Endodermal cell (in vitro differentiated cells): ENCODE data around the gene ATF4. TPM values are rescaled to one million over a fixed set of nuclear protein-coding genes. Genes with fewer than 3 reads are reported as not detected.

Experiments used
- DNase-seq: peaks from one replicate; pipeline ENCODE4 v3.0.0-alpha.2; 2017
- H3K27ac ChIP-seq: 2 replicates; pipeline ENCODE4 v1.5.1; 2013; ENCODE audit warnings: mild to moderate bottlenecking, low read depth, low read length, moderate library complexity
- H3K27me3 ChIP-seq: 2 replicates; pipeline ENCODE4 v1.6.1; 2013; ENCODE audit warnings: mild to moderate bottlenecking, low read length, moderate library complexity; ENCODE audit not compliant: insufficient read depth, control insufficient read depth, poor library complexity, severe bottlenecking
- H3K36me3 ChIP-seq: 2 replicates; pipeline ENCODE4 v1.7.0; 2013; ENCODE audit warnings: mild to moderate bottlenecking, low read length, moderate library complexity; ENCODE audit not compliant: control insufficient read depth, insufficient read depth
- H3K4me1 ChIP-seq: one replicate; pipeline ENCODE4 v1.7.0; 2013; ENCODE audit warnings: low read length; ENCODE audit not compliant: control insufficient read depth, insufficient read depth
- H3K4me3 ChIP-seq: 2 replicates; pipeline ENCODE4 v1.5.1; 2013; ENCODE audit warnings: mild to moderate bottlenecking, low read length, moderate library complexity
- H3K9ac ChIP-seq: 2 replicates; pipeline ENCODE4 v1.6.1; 2013; ENCODE audit warnings: mild to moderate bottlenecking, low read length, moderate library complexity; ENCODE audit not compliant: poor library complexity, severe bottlenecking; ENCODE audit errors: extremely low read depth
- H3K9me3 ChIP-seq: 2 replicates; pipeline ENCODE4 v1.6.1; 2013; ENCODE audit warnings: mild to moderate bottlenecking, low read length, moderate library complexity; ENCODE audit not compliant: control insufficient read depth
- H3K27ac Mint-ChIP-seq: 2 replicates; pipeline ENCODE4 v1.8.0; 2020; ENCODE audit warnings: mixed read lengths
- H3K27me3 Mint-ChIP-seq: 2 replicates; pipeline ENCODE4 v1.8.0; 2021; ENCODE audit warnings: mild to moderate bottlenecking, mixed read lengths; ENCODE audit not compliant: insufficient read depth
- H3K36me3 Mint-ChIP-seq: 2 replicates; pipeline ENCODE4 v1.8.0; 2020; ENCODE audit warnings: low read depth, mixed read lengths
- H3K4me1 Mint-ChIP-seq: 2 replicates; pipeline ENCODE4 v1.8.0; 2020; ENCODE audit warnings: mixed read lengths
- H3K4me3 Mint-ChIP-seq: 2 replicates; pipeline ENCODE4 v1.8.0; 2020; ENCODE audit warnings: mild to moderate bottlenecking, moderate library complexity, mixed read lengths
- H3K9me3 Mint-ChIP-seq: 2 replicates; pipeline ENCODE4 v1.8.0; 2020; ENCODE audit warnings: mild to moderate bottlenecking, mixed read lengths
- WGBS, 2 experiments: methylation state at CpG; one replicate each; pipeline versions ENCODE4 v1.1.5 to v1.1.7; 2013; ENCODE audit warnings: missing lambda C conversion rate in 2 of 2, mixed read lengths in 1 of 2; ENCODE audit not compliant: insufficient coverage in 1 of 2, insufficient read length in 1 of 2; 5-methylcytosine and 5-hydroxymethylcytosine counted together
- total RNA-seq, 2 donors: library from RNA; stranded (reverse); fragmentation: NEBNext Ultra II Directional in 1 of 2; extraction: Animal tissue kit (Norgen Biotek cat#: 25700) in 1 of 2; gene quantifications; 2 replicates in 1 of 2; 3 replicates in 1 of 2; pipeline ENCODE4 v1.2.1, GENCODE V29; 2021
- TF ChIP-seq, protein P1 (sequence below): fragments of 200-600 bp; sonication (generic); conservative IDR thresholded peaks from 2 replicates; pipeline ENCODE4 v1.5.0; 2021; ENCODE audit warnings: antibody characterized with exemption, mild to moderate bottlenecking

The ATF4 gene
- total RNA-seq, 2 donors from 2014 or later = 335 to 341 TPM

DNA sequence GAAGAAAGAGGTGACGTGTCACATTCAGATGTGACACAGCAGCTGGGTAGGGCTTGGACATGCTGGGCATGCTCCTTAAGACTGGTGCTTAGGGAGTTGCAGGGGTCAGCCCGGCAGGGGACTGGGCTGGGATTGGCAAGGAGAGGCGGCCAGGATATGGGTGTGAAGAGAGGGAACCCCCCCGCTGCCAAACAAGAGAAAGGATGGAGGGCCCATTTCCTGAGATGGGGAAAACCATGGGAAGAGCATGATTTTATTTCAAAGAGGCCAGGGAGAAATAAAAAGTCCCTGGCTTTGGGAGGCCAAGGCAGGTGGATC lies 5.3 kb downstream of the ATF4 start:
- Histone ChIP-seq H3K27me3 (no peaks in the 10 kb centered on the region), H3K9me3 (no peaks in the 10 kb centered on the region), H3K4me1 (peaks cover under 1% of the 10 kb centered on the region), H3K27ac (no peak overlapping the region), H3K4me3 (no peak overlapping the region), H3K36me3 (peaks cover 64% of the 10 kb centered on the region), H3K9ac (no peak overlapping the region)
- H3K36me3 Mint-ChIP-seq = peaks cover 67% of the 10 kb centered on the region
- no peaks in the 10 kb centered on the region for H3K27me3 Mint-ChIP-seq
- TF ChIP-seq, protein P1, sequence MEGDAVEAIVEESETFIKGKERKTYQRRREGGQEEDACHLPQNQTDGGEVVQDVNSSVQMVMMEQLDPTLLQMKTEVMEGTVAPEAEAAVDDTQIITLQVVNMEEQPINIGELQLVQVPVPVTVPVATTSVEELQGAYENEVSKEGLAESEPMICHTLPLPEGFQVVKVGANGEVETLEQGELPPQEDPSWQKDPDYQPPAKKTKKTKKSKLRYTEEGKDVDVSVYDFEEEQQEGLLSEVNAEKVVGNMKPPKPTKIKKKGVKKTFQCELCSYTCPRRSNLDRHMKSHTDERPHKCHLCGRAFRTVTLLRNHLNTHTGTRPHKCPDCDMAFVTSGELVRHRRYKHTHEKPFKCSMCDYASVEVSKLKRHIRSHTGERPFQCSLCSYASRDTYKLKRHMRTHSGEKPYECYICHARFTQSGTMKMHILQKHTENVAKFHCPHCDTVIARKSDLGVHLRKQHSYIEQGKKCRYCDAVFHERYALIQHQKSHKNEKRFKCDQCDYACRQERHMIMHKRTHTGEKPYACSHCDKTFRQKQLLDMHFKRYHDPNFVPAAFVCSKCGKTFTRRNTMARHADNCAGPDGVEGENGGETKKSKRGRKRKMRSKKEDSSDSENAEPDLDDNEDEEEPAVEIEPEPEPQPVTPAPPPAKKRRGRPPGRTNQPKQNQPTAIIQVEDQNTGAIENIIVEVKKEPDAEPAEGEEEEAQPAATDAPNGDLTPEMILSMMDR = no peak
- peaks cover 40% of the 10 kb centered on the region for H3K4me1 Mint-ChIP-seq
- H3K4me3 Mint-ChIP-seq = no peak overlapping the region
- no peak for DNase-seq
- 96 to 97% methylated on average over 3 to 4 of the region's 4 CpGs for WGBS, 2 experiments
- peak overlapping the region; percentile 85 for H3K27ac Mint-ChIP-seq
- no peaks in the 10 kb centered on the region for H3K9me3 Mint-ChIP-seq

DNA sequence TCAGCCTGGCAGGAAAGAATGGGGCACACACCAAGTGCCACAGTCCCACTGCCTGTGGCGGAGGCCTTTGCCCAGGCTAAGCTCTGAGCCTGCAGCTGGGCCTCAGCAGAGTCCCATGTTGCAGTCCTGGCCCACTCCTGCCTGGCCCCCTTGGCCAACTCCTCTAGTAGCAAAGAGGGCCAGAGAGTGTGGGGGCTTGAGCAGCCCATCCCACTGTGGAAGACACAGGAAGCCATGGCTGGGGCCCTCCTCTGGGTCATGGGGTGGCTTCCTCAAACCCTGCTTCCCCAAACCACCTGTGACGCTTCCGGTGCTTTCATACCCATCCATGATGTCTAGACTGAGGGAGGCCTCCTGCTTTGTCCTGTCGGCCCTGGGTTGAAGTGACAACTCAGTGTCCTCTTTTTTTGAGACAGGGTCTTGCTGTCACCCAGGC lies 6.4 kb downstream of the ATF4 start:
- Mint-ChIP-seq H3K27ac (peak overlapping the region; percentile 76), H3K27me3 (no peaks in the 10 kb centered on the region), H3K36me3 (peaks cover 65% of the 10 kb centered on the region), H3K4me1 (peaks cover 47% of the 10 kb centered on the region), H3K9me3 (no peaks in the 10 kb centered on the region), H3K4me3 (no peak overlapping the region)
- H3K27ac ChIP-seq = no peak overlapping the region
- no peak overlapping the region for H3K9ac ChIP-seq
- no peaks in the 10 kb centered on the region for H3K27me3 ChIP-seq
- H3K4me1 ChIP-seq = peaks cover 12% of the 10 kb centered on the region
- TF ChIP-seq, protein P1 = no peak
- 92 to 94% methylated on average over 3 to 4 of the region's 4 CpGs for WGBS, 2 experiments
- no peaks in the 10 kb centered on the region for H3K9me3 ChIP-seq
- no peak overlapping the region for H3K4me3 ChIP-seq
- DNase-seq = no peak
- H3K36me3 ChIP-seq = peaks cover 65% of the 10 kb centered on the region

DNA sequence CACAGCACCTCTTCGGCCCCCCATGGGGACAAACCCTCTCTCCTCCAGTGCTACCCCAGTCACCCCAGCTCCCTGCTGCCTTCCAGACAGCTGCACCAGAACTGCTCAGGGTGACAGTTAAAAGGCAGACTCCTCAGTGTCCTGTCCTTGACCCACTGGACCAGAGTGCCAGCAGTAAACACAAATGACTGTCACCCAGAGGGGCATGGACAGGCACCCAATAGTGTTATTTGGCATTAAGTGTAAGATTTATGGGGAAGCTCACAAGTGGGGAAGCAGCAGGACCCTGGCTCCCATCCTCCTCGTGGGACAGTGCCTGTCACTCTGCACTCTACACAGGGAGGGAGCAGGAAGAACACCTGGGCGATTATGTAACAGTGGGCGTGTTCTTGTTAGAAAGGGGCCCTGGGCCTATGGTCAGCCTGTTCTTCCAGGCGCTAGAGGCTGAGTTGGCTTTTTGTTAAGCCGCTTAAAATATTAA lies 7.2 kb downstream of the ATF4 start:
- TF ChIP-seq, protein P1 = no peak
- H3K27ac ChIP-seq = peak overlapping the region; percentile 56
- DNase-seq = no peak
- Mint-ChIP-seq H3K4me3 (no peak overlapping the region), H3K27me3 (no peaks in the 10 kb centered on the region), H3K4me1 (peaks cover 41% of the 10 kb centered on the region), H3K9me3 (no peaks in the 10 kb centered on the region), H3K36me3 (peaks cover 57% of the 10 kb centered on the region), H3K27ac (peak overlapping the region; percentile 76)
- no peaks in the 10 kb centered on the region for H3K27me3 ChIP-seq
- H3K9ac ChIP-seq = no peak overlapping the region
- peaks cover 13% of the 10 kb centered on the region for H3K4me1 ChIP-seq
- H3K4me3 ChIP-seq = no peak overlapping the region
- peaks cover 57% of the 10 kb centered on the region for H3K36me3 ChIP-seq
- H3K9me3 ChIP-seq = no peaks in the 10 kb centered on the region
- WGBS, 2 experiments = 82% methylated on average over 4 to 6 of the region's 6 CpGs
